Measurements from ENCODE around the gene SLC17A2.

SLC17A2 gene

GRCh38 chr6:25918083-25918683, 12.3 kb downstream of the SLC17A2 start:
- no peak overlapping the region for H3K4me3 ChIP-seq (ENCODE audit: low read length)
- no peak for TF ChIP-seq ZNF274 (IDR thresholded peaks at IDR 0.05; ENCODE audit: low read depth, low read length)

GRCh38 chr6:25916789-25917490, 13.6 kb downstream of the SLC17A2 start:
- H3K4me3 ChIP-seq (ENCODE audit: low read length), result no peak overlapping the region
- TF ChIP-seq ZNF274 (IDR thresholded peaks at IDR 0.05; ENCODE audit: low read depth, low read length), result no peak

- H3K4me3 ChIP-seq (ENCODE audit: low read length), result no peak overlapping the region
- TF ChIP-seq ZNF274 (IDR thresholded peaks at IDR 0.05; ENCODE audit: low read depth, low read length), result no peak
Measured at GRCh38 chr6:25916330-25916729, 14.2 kb downstream of the SLC17A2 start.

- H3K4me3 ChIP-seq (ENCODE audit: low read length), result no peak overlapping the region
- no peak for TF ChIP-seq ZNF274 (IDR thresholded peaks at IDR 0.05; ENCODE audit: low read depth, low read length)
Measured at GRCh38 chr6:25913741-25914140, 16.8 kb downstream of the SLC17A2 start.

- no peak for TF ChIP-seq ZNF274 (IDR thresholded peaks at IDR 0.05; ENCODE audit: low read depth, low read length)
Measured at GRCh38 chr6:25911351-25911750, 19.1 kb downstream of the SLC17A2 start.

GRCh38 chr6:25907475-25908014, 22.9 kb downstream of the SLC17A2 start:
- TF ChIP-seq ZNF274 (IDR thresholded peaks at IDR 0.05; ENCODE audit: low read depth, low read length), result no peak
- H3K4me3 ChIP-seq (ENCODE audit: low read length), result no peak overlapping the region

More at GRCh38 chr6:25911351-25911750, 19.1 kb downstream of the SLC17A2 start:
- no peak overlapping the region for H3K4me3 ChIP-seq (ENCODE audit: low read length)

GRCh38 chr6:25903467-25904099, 26.9 kb downstream of the SLC17A2 start:
- no peak overlapping the region for H3K4me3 ChIP-seq (ENCODE audit: low read length)
- no peak for TF ChIP-seq ZNF274 (IDR thresholded peaks at IDR 0.05; ENCODE audit: low read depth, low read length)

GRCh38 chr6:25902071-25902470, 28.4 kb downstream of the SLC17A2 start:
- no peak for TF ChIP-seq ZNF274 (IDR thresholded peaks at IDR 0.05; ENCODE audit: low read depth, low read length)
- no peak overlapping the region for H3K4me3 ChIP-seq (ENCODE audit: low read length)

- no peak for TF ChIP-seq ZNF274 (IDR thresholded peaks at IDR 0.05; ENCODE audit: low read depth, low read length)
- no peak overlapping the region for H3K4me3 ChIP-seq (ENCODE audit: low read length)
Measured at GRCh38 chr6:25900843-25901242, 29.6 kb downstream of the SLC17A2 start.

- TF ChIP-seq ZNF274 (IDR thresholded peaks at IDR 0.05; ENCODE audit: low read depth, low read length), result no peak
- no peak overlapping the region for H3K4me3 ChIP-seq (ENCODE audit: low read length)
Measured at GRCh38 chr6:25899580-25900408, 30.7 kb downstream of the SLC17A2 start.

GRCh38 chr6:25899123-25899522, 31.4 kb downstream of the SLC17A2 start:
- no peak for TF ChIP-seq ZNF274 (IDR thresholded peaks at IDR 0.05; ENCODE audit: low read depth, low read length)
- H3K4me3 ChIP-seq (ENCODE audit: low read length), result no peak overlapping the region

GRCh38 chr6:25898289-25898977, 32.1 kb downstream of the SLC17A2 start:
- no peak for TF ChIP-seq ZNF274 (IDR thresholded peaks at IDR 0.05; ENCODE audit: low read depth, low read length)
- H3K4me3 ChIP-seq (ENCODE audit: low read length), result no peak overlapping the region

- no peak for TF ChIP-seq ZNF274 (IDR thresholded peaks at IDR 0.05; ENCODE audit: low read depth, low read length)
Measured at GRCh38 chr6:25896252-25896651, 34.2 kb downstream of the SLC17A2 start.

More at GRCh38 chr6:25896252-25896651, 34.2 kb downstream of the SLC17A2 start:
- no peak overlapping the region for H3K4me3 ChIP-seq (ENCODE audit: low read length)
